Stimulated activated CD8-positive, alpha-beta memory T cell treated with anti-CD3 and anti-CD28 coated beads, Interleukin-4, amount 100 ng/mL, for 1 hour (primary cell): ENCODE results near the gene HERC4.

Experiments
- DNase-seq, 2 donors: peaks; one replicate each; pipeline ENCODE4 v3.0.0-alpha.2; 2020; ENCODE audit warnings: low read depth in 2 of 2, low spot score in 1 of 2

The HERC4 gene, protein sequence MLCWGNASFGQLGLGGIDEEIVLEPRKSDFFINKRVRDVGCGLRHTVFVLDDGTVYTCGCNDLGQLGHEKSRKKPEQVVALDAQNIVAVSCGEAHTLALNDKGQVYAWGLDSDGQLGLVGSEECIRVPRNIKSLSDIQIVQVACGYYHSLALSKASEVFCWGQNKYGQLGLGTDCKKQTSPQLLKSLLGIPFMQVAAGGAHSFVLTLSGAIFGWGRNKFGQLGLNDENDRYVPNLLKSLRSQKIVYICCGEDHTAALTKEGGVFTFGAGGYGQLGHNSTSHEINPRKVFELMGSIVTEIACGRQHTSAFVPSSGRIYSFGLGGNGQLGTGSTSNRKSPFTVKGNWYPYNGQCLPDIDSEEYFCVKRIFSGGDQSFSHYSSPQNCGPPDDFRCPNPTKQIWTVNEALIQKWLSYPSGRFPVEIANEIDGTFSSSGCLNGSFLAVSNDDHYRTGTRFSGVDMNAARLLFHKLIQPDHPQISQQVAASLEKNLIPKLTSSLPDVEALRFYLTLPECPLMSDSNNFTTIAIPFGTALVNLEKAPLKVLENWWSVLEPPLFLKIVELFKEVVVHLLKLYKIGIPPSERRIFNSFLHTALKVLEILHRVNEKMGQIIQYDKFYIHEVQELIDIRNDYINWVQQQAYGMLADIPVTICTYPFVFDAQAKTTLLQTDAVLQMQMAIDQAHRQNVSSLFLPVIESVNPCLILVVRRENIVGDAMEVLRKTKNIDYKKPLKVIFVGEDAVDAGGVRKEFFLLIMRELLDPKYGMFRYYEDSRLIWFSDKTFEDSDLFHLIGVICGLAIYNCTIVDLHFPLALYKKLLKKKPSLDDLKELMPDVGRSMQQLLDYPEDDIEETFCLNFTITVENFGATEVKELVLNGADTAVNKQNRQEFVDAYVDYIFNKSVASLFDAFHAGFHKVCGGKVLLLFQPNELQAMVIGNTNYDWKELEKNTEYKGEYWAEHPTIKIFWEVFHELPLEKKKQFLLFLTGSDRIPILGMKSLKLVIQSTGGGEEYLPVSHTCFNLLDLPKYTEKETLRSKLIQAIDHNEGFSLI

DNA sequence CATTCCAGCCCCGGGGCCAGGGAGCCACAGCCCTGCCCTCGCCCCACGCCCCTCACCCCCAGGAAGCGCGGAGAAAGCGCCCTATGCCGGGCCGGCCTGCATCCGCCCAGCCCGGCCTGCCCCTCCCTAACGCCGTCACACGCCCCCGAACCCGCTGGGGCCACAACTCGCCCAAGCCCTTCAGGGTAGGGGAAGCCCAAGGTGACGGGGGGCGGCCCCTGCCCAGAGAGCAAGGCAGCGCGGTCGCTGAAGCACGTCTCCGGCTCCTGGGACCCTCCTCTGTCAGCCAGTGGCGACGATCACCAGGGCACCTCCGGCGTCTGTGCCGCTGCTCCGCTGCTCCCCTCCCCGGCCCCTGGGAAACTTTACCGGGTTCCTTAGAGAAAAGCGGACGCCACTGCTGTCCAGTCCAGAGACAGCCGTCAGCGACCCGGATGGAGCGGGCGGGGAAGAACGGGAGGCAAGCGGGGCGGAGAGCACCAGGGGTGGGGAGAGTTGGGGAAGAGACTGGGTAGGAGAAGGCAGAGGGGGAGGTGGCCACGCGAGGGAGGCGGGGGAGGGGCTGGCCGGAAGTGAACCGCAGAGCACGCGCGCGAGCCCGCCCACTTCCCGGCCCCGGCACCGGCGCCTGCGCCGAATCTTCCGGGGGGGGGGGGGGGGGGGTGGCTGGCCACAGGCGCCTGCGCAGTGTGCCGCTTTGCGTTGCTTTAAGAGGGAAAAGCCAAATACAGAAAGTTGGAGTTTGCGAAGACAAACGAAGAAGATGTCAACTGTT, at the start of gene HERC4:
TSS of gene HERC4 (minus strand) at position 509 of the 775 bp plus-strand sequence. CDS start 2,175 bp downstream, outside the sequence.
- peak; percentile 75 to 78 for DNase-seq

DNA sequence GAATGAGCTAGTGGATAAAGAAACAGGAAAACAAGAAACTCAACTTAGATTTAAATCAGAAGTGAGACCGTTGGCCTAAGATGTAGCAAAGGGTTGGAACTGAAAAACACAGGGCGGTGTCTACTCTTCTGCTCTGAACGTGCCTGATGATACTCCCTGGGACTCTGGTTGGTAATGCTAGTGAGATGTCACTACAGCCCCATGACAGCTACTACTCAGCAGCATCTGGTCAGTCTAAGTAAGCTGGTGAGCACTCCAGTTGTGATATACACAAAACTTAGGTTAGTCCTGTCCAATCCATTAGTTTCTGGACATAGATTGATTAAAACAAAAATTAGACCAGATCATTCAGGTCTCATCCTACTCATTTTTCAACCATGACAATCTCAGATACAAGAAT, 49.6 kb upstream of the HERC4 start:
- no peak for DNase-seq

DNA sequence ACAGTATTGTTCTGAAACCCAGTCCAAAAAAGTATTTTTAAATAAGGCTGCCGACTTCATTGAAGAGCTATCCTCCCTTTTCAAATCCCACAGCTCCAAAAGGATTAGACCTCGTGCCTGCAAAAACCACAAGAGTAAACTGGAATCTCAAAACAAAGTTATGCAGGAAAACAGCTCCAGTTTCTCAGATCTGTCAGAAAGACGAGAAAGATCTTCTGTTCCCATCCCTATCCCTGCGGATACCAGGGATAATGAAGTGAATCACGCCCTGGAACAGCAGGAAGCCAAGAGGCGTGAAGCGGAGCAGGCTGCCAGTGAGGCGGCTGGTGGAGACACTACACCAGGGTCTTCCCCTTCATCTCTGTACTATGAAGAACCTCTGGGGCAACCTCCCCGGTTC, 46.8 kb upstream of the HERC4 start:
- no peak for DNase-seq

DNA sequence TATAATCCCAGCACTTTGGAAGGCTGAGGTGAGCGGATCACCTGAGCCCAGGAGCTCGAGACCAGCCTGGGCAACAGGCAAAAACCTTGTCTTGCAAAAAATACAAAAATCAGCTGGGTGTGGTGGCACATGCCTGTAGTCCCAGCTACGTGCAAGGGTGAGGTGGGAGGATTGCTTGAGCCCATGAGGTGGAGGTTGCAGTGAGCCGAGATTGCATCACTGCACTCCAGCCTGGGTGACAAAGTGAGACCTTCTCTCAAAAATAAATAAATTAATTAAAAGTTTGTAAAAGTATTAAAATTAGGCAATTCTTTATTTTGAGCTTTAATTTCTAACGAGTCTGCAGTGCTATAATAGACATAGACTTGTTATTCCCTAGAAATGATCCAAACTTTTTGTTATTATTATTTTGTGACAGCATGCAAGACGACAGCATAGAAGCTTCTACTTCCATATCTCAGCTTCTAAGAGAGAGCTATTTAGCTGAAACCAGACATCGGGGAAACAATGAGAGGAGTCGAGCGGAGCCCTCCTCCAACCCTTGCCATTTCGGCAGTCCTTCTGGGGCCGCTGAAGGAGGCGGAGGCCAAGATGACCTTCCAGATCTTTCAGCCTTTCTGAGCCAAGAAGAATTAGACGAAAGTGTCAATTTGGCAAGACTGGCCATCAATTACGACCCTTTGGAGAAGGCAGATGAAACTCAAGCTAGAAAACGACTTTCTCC, 46.1 kb upstream of the HERC4 start:
- DNase-seq = no peak

DNA sequence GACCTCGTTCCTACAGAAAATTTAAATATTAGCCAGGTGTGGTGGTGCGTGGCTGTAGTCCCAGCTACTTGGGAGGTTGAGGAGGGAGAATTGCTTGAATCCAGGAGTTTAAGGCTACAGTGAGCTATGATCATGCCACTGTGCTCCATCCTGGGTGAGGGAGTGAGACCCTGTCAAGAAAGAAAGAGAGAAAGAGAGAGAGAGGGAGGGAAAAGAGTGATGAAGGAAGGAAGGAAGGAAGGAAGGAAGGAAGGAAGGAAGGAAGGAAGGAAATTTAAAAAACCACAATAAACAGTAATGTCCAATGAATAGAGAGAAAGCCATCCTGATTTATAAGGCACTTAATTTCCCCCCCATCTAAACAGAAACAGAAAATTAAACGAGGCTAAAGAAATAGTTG, 43.6 kb upstream of the HERC4 start:
- DNase-seq = no peak

DNA sequence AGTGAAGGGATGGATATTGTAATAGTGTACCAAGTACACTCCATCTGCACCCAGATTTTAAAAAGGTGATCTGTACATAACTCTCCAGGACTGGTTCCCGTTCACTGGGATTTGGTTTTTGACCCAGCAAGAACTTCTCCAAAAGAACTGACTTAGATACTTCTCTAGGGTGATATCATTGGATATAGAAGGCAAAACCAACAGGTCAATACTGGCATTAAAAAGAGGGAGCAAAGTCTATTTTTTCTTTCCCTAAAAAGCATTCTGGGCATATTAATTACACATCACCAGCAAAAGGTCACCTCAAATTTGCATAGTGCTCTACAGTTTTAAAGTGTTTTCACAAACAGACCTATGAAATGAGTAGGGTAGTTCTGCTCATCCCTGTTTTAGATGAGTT, 37.8 kb upstream of the HERC4 start:
- no peak for DNase-seq

DNA sequence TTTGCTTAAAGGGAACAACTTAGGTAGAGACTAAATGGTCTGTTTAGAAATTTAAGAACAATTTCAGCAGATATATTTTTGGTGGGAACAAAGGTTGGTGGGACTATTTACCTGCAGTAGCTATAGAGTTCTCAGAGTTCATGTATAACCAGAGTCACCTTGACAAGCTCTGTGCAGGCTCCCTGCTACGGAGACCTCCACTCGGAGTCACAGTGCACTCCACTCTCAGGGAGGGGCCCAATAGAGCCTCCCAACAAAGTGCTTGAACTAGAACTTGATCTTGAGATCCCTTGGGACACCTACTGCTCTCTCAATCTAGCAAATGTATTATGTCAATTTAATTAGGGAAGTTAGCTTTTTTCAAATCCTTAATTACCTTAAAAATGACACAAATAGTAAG, 36.5 kb upstream of the HERC4 start:
- no peak for DNase-seq

DNA sequence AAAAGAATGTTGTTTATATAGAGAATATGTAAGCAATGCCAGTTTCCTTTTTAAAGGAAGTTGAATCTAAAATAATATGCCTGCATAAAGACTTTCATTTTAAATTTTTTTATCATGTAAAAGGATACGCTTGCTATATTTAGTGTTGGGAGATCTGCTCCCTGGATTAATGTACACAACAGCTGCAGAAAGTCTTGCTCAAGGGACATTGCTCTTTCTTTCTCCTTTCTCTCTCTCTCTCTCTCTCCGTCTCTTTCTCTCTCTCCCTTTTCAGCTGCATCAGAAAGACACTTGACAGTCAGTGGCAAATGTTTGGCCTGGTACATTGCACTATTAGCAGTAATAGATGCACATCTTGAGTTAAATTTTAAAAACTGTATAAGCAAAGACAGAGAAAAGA, 34.9 kb upstream of the HERC4 start:
- no peak for DNase-seq

DNA sequence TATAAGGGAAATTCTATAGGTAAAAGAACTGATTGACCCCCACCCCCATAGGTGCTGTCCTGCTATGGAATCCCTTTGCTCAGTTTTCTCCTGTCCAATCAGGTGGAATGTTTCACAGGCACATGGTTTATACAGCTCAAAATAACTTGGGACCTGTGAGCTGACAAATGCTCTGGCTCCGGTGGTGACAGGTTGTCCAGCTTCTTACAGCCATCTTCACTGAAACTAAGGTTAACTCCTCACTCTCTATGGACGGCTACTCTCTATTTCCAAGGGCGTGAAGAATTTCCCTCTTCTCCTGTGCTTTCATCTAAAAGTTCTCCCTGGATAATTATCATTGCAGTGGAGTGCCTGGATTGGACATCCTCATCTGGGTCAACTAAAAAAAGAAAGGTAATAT, 34.2 kb upstream of the HERC4 start, which contains the start of gene MYPN:
TSS of gene MYPN (plus strand) at position 158 of the 400 bp plus-strand sequence. CDS start 11,951 bp downstream, outside the sequence.
- no peak for DNase-seq

DNA sequence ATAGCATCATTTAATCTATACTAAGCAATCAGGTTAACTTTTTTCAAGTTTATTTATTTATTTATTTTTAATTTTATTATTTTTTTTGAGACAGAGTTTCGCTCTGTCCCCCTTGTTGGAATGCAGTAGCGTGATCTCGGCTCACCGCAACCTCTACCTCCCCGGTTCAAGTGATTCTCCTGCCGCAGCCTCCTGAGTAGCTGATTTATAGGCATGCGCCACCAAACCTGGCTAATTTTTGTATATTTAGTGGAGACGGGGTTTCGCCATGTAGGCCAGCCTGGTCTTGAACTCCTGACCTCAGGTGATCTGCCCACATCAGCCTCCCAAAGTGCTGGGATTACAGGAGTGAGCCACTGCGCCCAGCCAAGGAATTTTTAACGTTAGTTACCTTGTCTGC, 33.6 kb upstream of the HERC4 start:
- DNase-seq = no peak

DNA sequence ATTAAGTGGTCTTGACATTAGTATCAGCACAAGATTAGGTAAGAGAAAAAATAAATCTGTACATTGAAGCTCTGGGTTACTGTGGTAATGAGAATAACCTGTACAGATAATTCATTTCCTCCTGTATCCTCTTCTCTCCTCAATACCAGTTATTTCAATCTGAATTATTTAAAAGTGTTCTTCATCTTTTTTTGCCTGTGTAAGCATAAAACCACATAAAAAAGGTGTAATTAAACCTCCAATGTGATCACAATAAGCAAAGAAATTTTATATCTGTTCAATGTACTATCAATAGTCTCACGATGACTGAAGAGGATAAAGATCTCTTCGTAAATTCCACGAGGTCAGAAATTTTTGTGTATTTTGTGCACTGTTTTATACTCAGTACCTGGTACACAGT, 33.0 kb upstream of the HERC4 start:
- DNase-seq = no peak

DNA sequence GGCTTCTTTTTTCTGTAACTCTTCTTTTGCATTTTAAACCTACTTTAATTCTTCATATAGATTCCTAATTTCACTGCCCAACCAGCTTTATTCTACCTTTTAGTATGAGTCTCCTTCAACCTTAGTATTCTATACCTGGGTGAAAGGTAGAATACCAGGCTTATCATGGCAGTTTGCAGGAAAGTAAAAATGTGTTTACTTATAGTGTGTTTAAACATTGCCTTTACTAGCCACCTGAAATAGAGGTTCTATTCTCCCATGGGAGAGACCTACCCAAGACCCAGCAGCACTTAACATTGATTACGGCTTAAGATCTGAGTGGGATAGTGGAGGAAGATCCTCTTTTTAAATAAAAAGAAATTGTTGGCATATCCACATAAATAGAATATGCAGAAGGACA, 32.6 kb upstream of the HERC4 start:
- no peak for DNase-seq

DNA sequence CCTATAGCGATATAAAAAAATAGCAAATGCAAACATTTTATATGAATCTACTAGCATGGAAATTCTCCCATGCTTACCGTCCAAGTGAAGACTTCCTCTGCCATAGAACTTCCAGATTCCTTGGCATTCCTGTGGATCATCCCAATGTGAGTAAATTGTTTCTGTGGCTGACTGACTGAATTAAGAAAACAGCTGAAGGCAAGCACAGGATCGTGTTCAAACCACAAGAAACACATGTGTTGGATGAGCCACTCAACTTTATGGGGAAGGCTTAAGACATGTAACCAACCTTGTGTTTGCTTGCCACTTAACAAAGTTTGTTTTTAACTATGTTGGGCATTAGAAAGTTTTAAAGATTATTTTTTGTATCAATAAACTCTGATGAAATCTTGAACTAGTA, 31.6 kb upstream of the HERC4 start:
- DNase-seq = no peak

DNA sequence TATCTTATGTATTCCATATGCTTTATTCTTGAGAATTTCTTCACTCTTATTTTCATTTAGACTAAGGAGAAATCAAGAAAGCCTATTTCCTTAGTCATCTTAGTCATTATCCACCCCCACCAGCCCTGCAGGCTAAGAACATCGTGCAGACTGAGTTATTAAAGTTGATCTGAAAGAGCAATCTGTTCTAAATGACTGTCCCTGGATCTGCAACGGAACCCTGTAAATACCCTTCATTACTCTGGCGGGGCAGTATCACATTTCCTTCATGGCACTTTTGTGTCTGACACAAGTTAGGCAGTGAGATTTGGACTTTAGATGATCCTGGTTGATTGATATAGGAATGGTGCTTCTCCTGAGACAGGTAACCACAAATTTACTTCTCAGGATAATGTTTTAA, 30.7 kb upstream of the HERC4 start:
- no peak for DNase-seq

DNA sequence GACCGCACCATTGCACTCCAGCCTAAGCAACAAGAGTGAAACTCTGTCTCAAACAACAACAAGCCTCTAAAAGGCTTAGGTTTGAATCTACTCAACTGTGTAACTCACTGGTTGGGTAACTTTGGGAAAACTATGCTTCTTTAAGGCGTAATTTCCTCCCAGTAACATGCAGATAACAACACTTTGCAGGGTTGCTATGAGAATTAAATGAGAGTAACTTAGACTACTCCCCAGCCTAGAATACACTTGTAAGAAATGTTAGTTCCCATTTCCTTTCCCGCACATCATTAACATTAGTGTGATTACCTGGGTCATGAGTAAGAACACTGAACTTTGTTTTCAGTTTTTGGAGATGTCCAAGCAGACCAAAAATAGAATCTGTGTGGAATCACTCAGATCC, 28.8 kb upstream of the HERC4 start:
- no peak for DNase-seq

DNA sequence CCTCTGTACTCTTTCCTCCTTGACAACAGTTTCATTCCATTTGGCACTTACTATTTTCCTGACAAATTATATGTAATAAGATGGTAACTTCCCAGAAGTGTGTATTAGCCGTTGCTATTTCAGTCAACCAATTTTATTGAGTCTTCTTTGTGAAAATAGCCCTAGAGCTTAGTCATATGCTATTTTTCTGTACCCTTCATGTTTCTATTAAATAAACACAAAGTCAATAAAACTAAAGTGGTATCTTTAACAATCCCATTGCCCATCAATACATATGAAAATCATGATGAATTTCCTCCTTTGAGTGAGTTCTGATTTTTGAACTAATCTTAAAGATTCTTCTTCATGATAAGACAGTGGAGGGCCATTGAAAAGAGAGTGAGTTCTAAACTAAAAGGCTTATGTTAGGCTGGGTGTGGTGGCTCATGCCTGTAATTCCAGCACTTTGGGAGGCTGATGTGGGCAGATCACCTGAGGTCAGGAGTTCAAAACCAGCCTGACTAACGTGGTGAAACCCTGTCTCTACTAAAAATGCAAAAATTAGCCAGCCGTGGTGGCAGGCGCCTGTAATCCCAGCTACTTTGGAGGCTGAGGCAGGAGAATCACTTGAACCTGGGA, 28.3 kb upstream of the HERC4 start:
- DNase-seq = no peak

DNA sequence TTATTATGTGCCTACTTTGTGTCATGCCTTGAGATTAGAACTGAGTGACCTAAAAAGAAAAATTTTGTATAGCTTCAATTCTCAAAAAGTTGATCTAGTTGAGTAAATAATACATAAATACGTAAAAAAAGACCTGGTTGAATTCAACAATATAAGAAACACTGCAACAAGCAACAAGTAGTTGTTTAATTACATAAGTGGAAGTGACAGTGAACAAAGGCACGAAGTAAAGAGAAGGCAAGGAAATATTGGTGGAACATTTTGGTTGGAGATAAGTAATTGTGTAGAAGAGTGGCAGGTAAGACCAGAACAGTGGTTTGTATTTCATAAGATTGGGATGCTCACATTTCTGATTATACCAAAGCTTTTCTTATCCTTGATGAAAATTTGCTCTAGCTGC, 26.0 kb upstream of the HERC4 start:
- DNase-seq = no peak

DNA sequence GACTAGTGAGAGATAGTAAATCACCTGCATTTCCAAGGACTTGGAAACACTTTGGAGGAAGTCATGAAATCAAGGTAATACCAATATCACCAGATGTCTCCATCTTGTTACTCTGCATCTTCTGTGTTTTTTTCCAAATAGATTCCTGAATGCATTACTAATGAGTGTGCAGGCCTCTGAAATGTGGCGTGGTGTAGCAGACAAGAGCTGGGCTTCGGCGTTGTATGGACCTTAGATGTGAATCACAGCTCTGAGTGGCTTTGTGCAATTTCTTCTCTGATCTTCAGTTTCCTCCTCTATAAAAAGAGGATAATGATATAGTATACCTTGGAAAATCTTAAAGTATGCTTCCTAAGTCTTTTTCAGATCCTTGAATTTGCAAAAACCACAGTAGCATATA, 24.7 kb upstream of the HERC4 start:
- DNase-seq = no peak

DNA sequence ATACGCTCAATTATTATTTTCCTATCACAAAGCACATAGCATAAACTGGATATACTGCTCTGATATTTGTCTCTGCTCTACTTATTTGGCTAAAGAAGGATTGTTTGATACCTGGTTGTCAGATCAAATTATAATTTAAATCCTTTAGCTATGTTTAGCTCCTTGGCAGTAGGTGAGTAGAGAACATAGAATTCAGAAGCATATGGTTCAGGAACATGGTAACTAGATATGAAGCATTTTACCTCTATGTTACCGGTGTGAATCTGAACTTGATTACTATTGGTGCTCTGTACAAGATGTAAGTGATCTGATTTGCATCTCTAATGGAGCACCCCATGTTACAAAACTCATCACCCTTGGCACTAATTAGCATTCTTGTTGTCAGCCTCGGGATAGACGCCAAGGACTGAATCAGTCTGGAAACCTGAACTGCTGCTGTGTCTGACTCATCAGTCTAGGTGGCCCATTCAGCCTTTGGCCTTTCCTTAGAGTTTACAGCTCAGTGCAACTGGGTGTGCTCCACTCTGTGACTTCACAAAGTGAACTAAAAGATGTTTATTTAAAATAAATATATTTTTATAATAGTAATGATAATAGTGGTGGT, 21.9 kb upstream of the HERC4 start:
- DNase-seq = no peak

DNA sequence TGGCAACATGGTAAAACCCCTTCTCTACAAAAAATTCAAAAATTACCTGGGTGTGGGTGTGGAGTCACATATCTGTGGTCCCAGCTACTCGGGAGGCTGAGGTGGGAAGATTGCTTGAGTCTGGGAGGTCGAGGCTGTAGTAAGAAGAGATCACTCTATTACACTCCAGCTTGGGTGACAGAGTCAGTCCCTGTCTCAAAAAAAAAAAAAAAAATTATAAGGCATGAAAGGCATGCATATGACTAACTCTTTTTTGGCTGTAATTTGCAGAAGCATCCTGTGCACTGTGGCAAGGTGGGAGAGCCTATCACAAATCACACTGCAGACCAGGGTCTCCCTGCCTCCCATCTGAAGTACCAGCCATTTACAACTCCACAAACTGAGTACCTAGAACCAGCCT, 20.1 kb upstream of the HERC4 start:
- DNase-seq = no peak
